GM19467 (cell line): ENCODE measurements around the gene CBLC.
"Not testable (repeated sequence)": the region's sequence is repeated elsewhere in the genome, so short reads cannot be mapped to it uniquely, and the experiment has no call there.

Source experiments
- ATAC-seq: cut with Tn5 transposase; IDR thresholded peaks from one replicate; pipeline ENCODE4 v1.9.1; 2021; ENCODE audit warnings: mild to moderate bottlenecking, moderate library complexity; ENCODE audit not compliant: unreplicated experiment

CBLC gene

DNA sequence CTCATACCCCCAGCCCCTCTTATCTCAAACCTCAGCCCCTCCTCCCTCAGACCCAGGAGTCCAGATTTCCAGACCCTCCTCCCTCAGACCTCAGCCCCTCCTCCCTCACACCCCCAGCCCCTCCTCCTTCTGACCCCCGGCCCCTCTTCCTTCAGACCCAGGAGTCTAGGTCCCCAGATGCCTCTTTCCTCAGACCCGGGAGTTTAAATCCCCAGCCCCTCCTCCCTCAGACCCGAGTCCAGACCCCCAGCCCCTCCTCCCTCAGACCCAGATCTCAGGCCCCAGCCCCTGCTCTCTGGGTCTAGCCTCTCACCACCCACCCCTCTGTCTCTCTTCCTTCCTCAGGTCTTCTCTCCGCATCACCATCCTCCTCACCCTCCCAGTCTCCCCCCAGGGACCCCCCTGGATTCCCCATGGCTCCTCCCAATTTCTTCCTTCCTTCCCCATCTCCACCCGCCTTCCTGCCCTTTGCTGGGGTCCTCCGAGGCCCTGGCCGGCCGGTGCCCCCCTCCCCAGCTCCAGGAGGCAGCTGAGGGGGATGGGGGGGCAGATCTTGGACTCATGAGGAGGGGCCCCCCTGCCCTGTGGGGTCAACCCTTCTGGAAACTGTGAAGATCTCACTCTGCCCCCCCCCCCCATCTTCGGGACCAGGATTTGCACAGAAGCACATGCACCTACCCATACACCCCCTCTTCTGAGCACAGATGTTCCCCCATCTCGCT lies 18.4 kb upstream of the CBLC start:
- ATAC-seq, result no peak

GRCh38 chr19:44762038-44762437 lies 15.7 kb upstream of the CBLC start:
- ATAC-seq, result no peak

- no peak for ATAC-seq
These were observed 12.4 kb upstream of the CBLC start for GRCh38 chr19:44765033-44765948.

- ATAC-seq, result no peak
These were observed 11.7 kb upstream of the CBLC start for GRCh38 chr19:44765949-44766335.

- no peak for ATAC-seq
These were observed 10.2 kb upstream of the CBLC start for GRCh38 chr19:44767295-44768180.

DNA sequence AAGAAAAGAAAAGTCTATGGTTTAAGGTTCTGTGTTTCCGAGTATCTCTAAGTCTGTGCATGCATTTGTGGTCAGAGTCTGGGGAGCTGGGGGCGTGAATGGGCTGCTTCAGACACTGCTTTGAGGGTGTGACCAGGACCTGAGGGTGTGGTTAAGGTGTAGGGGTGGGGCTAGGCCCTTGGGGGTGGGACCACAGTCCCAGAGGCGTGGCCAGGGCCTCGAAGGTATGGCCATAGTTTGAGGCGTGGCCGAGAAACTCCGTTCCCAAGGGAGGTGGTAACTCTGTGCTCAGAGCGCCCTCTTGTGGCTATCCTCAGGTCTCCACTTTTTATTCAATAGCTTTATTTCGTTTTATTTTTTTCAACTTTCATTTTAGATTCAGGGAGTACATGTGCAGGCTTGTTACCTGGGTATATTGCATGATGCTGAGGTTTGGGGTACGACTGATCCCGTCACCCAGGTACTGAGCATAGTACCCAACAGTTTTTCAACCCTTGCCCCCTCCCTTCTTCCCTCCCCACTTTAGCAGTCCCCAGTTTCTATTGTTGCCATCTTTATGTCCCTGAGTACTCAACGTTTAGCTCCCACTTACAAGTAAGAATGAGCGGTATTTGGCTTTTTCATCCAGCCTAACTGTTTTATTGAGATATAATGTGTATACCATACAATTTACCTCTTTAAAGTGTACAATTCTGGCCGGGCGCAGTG lies 7.0 kb upstream of the CBLC start:
- ATAC-seq, result peak; percentile 95

DNA sequence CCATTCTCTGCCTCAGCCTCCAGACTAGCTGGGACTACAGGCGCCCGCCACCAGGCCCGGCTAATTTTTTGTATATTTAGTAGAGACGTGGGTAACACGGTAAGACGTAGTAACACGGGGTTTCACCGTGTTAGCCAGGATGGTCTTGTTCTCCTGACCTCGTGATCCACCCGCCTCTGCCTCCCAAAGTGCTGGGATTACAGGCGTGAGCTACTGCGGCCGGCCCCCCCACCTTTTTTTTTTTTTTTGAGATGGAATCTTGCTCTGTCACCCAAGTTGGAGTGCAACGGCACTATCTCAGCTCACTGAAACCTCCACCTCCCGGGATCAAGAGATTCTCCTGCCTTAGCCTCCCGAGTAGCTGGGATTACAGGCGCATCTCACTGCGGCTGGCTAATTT lies 5.5 kb upstream of the CBLC start:
- ATAC-seq, result not testable (repeated sequence)

DNA sequence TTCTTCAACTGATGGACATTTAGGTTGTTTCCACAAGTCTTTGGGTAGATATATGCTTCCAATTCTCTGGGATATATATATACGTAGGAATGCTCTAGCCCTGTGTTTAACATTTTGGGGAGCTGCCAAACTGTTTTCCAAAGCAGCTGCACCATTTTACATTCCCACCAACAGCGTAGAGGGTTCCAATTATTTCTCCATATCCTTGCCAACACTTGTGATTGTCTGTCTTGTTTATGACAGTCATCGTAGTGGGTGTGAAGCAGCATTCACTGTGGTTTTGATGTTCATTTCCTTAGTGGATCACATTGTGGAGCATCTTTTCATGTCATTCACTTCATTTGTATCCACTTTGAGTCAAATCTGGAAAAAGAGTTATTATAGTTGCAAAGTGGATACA lies 4.7 kb upstream of the CBLC start:
- ATAC-seq, result no peak

GRCh38 chr19:44775676-44776240 lies 1.9 kb upstream of the CBLC start:
- no peak for ATAC-seq

DNA sequence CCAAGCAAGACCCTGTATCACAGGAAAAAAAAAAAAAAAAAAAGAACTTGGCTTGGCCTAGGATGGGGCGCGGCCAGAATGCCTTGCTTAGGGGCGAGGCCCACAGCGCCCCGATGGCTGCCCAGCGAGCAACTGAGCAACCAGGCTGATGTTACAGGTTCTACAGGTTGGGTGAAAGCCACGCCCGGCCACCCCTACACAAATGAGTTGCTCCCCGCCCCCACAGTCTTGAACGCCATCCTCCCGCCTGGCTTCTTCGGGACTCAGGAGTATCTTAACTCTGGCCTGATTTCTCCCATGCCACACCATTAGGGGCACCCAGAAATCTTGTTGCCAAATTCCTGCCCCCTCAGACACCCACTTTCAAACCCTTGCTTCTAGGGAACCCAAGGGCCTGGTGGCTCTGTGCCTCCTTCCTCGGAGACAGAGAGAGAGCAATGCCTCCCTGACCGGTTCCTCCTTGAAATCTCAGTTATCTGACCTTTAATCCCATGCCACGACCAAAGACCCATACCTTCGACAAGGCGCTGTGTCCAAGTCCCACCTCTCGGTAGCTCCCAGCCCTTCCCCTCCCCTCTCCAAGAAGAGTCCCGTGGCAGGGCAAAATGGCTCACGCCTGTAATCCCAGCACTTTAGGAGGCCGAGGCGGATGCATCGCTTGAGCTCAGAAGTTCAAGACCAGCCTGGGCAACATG lies 1.1 kb upstream of the CBLC start:
- no peak for ATAC-seq

- no peak for ATAC-seq
These were observed 1.5 kb downstream of the CBLC start for GRCh38 chr19:44779150-44779549.

GRCh38 chr19:44781694-44782093 lies 4.0 kb downstream of the CBLC start:
- not testable (repeated sequence) for ATAC-seq

- no peak for ATAC-seq
These were observed 5.0 kb downstream of the CBLC start for GRCh38 chr19:44782729-44783128.

GRCh38 chr19:44783545-44783944 lies 5.9 kb downstream of the CBLC start:
- no peak for ATAC-seq

GRCh38 chr19:44785271-44785670 lies 7.6 kb downstream of the CBLC start:
- no peak for ATAC-seq

DNA sequence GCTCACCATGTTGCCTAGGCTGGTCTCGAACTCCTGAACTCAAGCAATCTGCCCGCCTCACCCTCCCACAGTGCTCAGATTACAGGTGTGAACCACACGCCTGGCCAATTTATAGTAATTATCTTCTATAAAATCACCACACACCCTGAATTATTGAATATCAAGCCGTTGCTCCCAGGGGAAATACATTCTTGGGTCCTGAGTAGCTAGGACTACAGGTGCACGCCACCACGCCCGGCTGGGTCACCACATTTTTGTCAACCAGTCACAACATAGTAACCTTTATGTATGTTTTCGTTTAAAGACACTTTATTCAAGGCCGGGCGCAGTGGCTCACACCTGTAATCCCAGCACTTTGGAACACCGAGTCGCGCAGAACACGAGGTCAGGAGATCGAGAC lies 8.3 kb downstream of the CBLC start:
- no peak for ATAC-seq

DNA sequence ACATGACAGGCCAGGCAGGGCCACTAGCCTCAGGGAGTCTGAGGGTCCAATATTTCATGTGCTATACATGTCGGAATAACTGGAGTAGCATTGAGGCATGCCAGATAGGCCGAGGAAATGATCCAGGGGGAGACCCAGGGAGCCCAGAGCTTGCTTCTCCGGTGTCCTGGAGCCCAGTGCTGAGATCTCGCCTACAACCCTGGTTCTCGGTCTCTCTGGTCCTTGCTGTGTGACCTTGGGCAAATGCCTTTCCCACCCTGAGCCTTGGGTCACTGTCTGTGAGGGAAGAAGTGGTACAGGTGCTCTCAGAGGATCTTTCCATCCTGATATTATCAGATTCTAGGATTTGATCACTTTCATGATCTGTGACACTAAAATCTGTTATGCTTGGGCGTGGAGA lies 11.3 kb downstream of the CBLC start:
- ATAC-seq, result no peak

- no peak for ATAC-seq
These were observed 12.3 kb downstream of the CBLC start for GRCh38 chr19:44789943-44790483.

DNA sequence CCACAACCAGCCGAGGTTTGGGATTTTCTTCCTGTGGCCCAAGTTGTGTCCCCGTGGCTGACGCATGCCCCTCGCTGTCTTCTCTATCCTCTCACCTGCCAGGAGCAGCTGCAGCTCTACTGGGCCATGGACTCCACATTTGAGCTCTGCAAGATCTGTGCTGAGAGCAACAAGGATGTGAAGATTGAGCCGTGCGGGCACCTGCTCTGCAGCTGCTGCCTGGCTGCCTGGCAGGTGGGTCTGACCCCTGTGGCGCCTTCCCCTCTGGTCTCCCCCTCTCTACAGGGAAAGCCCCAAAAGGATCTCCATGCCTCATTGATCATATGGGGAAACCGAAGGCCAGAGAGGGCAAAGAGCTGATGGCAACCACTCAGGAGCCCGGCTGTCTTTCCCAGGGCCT lies 14.6 kb downstream of the CBLC start:
- no peak for ATAC-seq
